Stimulated activated CD4-positive, alpha-beta T cell treated with anti-CD3 and anti-CD28 coated beads, Interleukin-2, amount 100 ng/mL, for 24 hours (primary cell): ENCODE measurements around the gene CLCN6.

Source experiments
- DNase-seq, 2 donors: peaks; one replicate each; pipeline ENCODE4 v3.0.0-alpha.2; 2020

CLCN6 gene

GRCh38 chr1:11856698-11857097 is 50.7 kb downstream of the CLCN6 start:
- DNase-seq: no peak

DNA sequence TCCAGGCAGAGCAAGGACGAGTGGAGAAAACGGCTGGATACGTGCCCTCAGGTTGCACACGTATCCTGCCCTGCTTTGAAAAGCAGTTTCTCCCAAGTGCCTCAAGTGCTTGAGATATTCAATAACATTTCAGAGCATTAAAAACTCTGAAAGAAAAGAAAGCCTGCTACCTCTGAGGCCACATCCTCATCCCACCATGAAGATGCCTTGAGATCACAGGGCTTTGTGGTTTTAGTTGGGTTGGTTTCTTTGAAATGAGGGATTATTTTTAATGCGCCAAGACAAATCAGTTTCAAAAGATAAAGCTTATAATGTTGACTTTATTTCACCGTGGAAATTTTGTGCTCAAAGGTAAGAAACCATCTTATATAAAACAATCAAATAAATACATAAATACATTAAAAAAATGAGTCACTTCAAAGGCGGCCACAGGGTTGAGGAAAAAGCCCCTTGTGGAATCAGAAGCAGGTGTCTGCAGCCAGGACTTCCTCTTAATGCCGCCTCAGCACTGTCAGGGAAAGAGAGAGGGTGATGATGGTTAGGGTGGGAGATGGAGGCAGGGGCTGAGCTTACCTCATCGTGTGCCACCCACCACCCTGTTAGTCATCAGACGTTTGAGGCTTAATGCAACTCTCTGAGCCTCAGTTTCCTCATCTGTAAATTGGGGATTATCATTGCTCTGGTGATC is 51.3 kb downstream of the CLCN6 start:
- DNase-seq: no peak

GRCh38 chr1:11858158-11858557 is 52.2 kb downstream of the CLCN6 start:
- DNase-seq: no peak

DNA sequence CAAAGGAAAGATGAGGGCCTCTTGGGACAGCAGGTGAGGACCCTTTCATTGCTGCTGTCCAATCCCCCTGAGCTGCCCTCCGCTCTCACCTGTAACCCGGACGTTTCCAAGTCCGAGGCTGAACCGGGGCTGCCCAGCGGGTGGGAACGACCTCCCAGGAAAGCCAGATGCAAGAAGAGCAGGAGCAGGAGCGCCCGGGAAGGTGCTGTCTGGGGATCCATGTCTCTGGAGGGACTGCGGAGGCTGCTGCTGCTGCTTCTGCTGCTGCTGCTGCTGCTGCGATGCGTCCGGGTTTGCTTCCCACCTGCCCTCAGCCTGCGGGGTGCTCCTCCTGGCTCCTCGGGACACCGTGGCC is 52.6 kb downstream of the CLCN6 start, which contains the start of gene NPPB:
NPPB (minus strand) TSS at position 333 of the 355 bp plus-strand sequence; CDS start at position 221, 112 bp downstream.
- DNase-seq: no peak

GRCh38 chr1:11858968-11859871 is 53.2 kb downstream of the CLCN6 start:
- DNase-seq: peak; percentile 68 to 71

- no peak for DNase-seq
These were observed 54.1 kb downstream of the CLCN6 start for GRCh38 chr1:11860083-11860482.

GRCh38 chr1:11860587-11860986 is 54.6 kb downstream of the CLCN6 start:
- DNase-seq: no peak

- DNase-seq: no peak
These were observed 56.9 kb downstream of the CLCN6 start for GRCh38 chr1:11862890-11863289.

GRCh38 chr1:11868331-11868980 is 62.5 kb downstream of the CLCN6 start:
- no peak for DNase-seq

- no peak for DNase-seq
These were observed 63.1 kb downstream of the CLCN6 start for GRCh38 chr1:11869104-11869503.

GRCh38 chr1:11869650-11870207 is 63.7 kb downstream of the CLCN6 start:
- DNase-seq: no peak

DNA sequence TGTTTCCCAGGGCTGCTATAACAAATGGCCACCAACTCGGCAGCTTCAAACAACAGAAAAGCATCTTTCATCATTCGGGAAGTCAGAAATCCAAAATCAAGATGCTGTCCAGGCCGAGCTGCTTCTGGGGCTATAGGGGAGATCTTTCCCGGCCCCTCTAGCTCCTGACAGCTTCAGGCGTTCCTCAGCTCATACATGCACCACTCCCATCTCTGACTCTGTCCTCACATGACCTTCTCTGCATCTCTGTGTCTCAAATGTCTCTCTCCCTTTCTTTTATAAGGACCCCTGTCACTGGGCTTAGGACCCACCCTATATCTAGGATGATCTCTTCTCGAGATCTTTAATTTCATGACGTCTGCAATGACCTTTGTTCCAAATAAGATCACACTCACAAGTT is 66.6 kb downstream of the CLCN6 start:
- no peak for DNase-seq

- no peak for DNase-seq
These were observed 67.6 kb downstream of the CLCN6 start for GRCh38 chr1:11873395-11874257.

DNA sequence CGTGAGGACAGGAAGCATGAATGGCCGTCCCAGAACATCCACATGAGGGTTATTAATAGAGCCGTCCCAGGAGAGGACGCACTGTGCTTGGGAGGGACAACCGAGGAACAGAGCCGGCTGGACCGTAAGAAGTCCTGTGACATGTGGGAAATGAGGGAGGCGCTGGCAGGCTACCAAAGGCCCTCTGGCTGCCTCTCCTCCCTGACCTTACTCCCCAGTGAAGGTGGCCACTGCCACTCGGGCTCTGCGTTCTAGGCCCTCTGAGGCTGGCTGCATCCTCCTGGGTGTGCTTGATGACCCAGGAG is 68.2 kb downstream of the CLCN6 start:
- no peak for DNase-seq

- DNase-seq: no peak
These were observed 68.6 kb downstream of the CLCN6 start for GRCh38 chr1:11874624-11875023.

- no peak for DNase-seq
These were observed 69.1 kb downstream of the CLCN6 start for GRCh38 chr1:11875094-11875493.

- no peak for DNase-seq
These were observed 71.1 kb downstream of the CLCN6 start for GRCh38 chr1:11877074-11877473.

GRCh38 chr1:11878081-11878890 is 72.3 kb downstream of the CLCN6 start:
- no peak for DNase-seq

DNA sequence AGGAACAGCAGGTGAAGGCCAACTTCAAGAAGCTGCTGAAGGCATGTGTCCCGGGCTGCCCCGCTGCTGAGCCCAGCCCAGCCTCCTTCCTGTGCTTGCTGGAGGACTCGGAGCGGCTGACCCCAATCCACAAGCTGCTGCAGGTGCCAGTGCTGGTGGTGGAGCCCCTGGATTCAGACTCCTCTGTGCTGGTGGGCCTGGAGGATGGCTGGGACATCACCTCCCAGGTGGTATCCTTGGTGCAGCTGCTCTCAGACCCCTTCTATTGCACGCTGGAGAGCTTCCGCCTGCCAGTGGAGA is 72.8 kb downstream of the CLCN6 start:
- no peak for DNase-seq

DNA sequence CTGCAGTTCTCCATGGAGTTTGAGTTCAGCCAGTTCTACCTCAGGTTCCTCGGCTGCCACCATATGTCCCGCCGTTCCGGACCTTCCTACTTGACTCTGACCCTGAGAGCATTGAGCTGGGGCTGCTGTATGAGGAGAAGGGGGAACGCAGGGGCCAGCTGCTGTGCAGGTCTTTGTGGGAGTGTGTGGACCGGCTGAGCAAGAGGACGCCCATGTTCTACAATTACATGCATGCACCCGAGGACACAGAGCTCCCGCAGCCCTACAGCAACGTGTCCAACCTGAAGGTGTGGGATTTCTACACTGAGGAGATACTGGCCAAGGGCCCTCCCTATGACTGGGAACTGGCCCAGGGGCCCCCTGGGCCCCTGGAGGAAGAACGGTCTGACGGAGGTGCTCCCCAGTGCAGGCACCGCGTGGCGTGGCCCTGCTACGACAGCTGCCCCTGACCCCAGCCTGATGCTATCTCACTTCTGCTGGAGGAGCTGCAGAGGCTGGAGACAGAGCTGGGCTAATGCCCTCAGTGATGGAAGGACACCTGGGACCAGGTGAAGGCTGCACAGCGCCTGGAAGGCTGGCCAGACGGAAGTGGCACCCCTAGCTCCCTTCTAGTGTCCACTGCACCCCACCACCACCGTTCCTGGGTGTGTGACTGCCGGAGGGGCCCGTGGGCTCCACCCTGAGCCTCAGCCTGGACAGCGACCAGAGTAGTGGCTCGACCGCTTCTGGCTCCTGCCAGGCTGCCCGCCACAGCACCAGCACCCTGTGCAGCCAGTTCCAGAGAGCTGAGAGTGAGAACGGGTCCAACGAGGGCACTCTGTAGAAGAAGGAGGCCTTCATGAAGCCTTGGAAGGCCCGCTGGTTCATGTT is 73.6 kb downstream of the CLCN6 start:
- no peak for DNase-seq

DNA sequence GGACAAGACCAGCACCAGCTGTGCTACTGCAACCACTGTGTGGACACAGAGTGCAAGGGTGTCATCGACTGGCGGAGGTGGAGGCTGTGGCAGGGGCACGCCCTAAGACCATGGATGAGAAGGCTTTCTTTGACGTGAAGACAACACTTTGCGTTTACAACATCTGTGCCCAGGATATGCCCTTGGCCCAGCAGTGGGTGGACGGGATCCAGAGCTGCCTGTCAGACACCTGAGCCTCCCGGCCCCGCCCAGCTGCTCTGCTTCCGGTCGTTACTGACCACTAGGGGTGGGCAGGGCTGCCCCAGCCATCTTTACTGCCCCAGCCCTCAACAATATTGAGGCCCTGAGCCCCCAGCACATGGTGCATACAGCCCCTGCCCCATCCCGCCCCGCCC is 74.2 kb downstream of the CLCN6 start:
- no peak for DNase-seq
